HepG2 (cell line): Measurements from ENCODE around the gene WDR73. TPM values are rescaled to one million over a fixed set of nuclear protein-coding genes. Genes with fewer than 3 reads are reported as not detected.

ENCODE experiments used
- ATAC-seq: fragments of 200-7000 bp; cut with Tn5 transposase; 3 replicates; pipeline ENCODE4 v1.9.1; 2020; ENCODE audit warnings: mild to moderate bottlenecking, moderate library complexity
- BruUV-seq: library from RNA; stranded (reverse); fragments of 400-500 nt; replicated peaks from 2 replicates; lab custom pipeline; 2021; lab: Mats Ljungman, UMichigan
- CTCF ChIA-PET: fragments of 300-600 bp; formaldehyde crosslinking; extraction: SDS; loops from one replicate; lab custom pipeline; 2021; ENCODE audit warnings: low total read pairs, inconsistent platforms, low intra/inter-chr PET ratio; lab: Yijun Ruan, JAX
- POLR2A ChIA-PET: fragments of 350-600 bp; sonication (Branson Sonifier 250); formaldehyde crosslinking; loops from one replicate; lab custom pipeline; 2020; ENCODE audit warnings: antibody characterized with exemption, inconsistent platforms; lab: Yijun Ruan, JAX
- DNase-seq: peaks from one replicate; pipeline ENCODE4 v3.0.0-alpha.2; 2015; ENCODE audit warnings: low spot score
- FAIRE-seq: peaks from 3 replicates; lab custom pipeline; 2011; peaks lifted over from hg19 to GRCh38; lab: Jason Lieb, UNC
- H2AFZ ChIP-seq: one replicate; pipeline ENCODE4 v1.6.1; 2011; ENCODE audit warnings: low read length, inconsistent platforms
- H3K27ac ChIP-seq: fragments of 300-600 bp; 3 replicates; pipeline ENCODE4 v1.8.0; 2011; ENCODE audit warnings: mixed run types, mild to moderate bottlenecking, mixed read lengths, low read length, inconsistent platforms; ENCODE audit not compliant: insufficient read depth; ENCODE audit errors: extremely low read length
- H3K27me3 ChIP-seq, 2 experiments: fragments of 200-600 bp in 1 of 2; 2 replicates in 1 of 2; 3 replicates in 1 of 2; pipeline versions ENCODE4 v1.6.0 to v1.8.0; 2011; ENCODE audit warnings: low read length in 2 of 2, mild to moderate bottlenecking in 2 of 2, moderate library complexity in 2 of 2, inconsistent platforms in 1 of 2; ENCODE audit not compliant: insufficient read depth in 2 of 2, control insufficient read depth in 1 of 2
- H3K36me3 ChIP-seq, 2 experiments: fragments of 200-600 bp in 1 of 2; replicated peaks in 1 of 2; 2 replicates in 1 of 2; 3 replicates in 1 of 2; pipeline versions ENCODE4 v1.5.1 to v1.8.0; 2011; ENCODE audit warnings: low read length in 2 of 2, inconsistent platforms in 1 of 2; ENCODE audit not compliant: insufficient read depth in 2 of 2, control insufficient read depth in 1 of 2
- H3K4me1 ChIP-seq: 2 replicates; pipeline ENCODE4 v1.5.1; 2012; ENCODE audit warnings: low read length, inconsistent platforms; ENCODE audit not compliant: insufficient read depth
- H3K4me2 ChIP-seq: 2 replicates; pipeline ENCODE4 v1.6.0; 2011; ENCODE audit warnings: low read depth, low read length, inconsistent platforms
- H3K4me3 ChIP-seq, 3 experiments: fragments of 200-600 bp in 1 of 3; sonication (generic), shearing (Covaris generic) in 1 of 3; replicated peaks in 1 of 3; 2 replicates each; pipeline ENCODE4 v1.5.1; 2011 to 2016; ENCODE audit warnings: low read length in 3 of 3, inconsistent platforms in 2 of 3, low read depth in 2 of 3, mild to moderate bottlenecking in 2 of 3, control low read depth in 1 of 3, mixed read lengths in 1 of 3; ENCODE audit not compliant: insufficient read depth in 1 of 3
- H3K79me2 ChIP-seq: one replicate; pipeline ENCODE4 v1.6.1; 2011; ENCODE audit warnings: low read length, inconsistent platforms; ENCODE audit not compliant: insufficient read depth
- H3K9ac ChIP-seq: 2 replicates; pipeline ENCODE4 v1.6.0; 2011; ENCODE audit warnings: mild to moderate bottlenecking, low read depth, low read length, inconsistent platforms; ENCODE audit not compliant: insufficient read depth
- H3K9me3 ChIP-seq: 2 replicates; pipeline ENCODE4 v1.5.1; 2012; ENCODE audit warnings: mild to moderate bottlenecking, low read length
- H4K20me1 ChIP-seq: 2 replicates; pipeline ENCODE4 v1.6.0; 2011; ENCODE audit warnings: inconsistent platforms, mild to moderate bottlenecking, low read length, moderate library complexity; ENCODE audit not compliant: insufficient read depth
- HOXA9 ChIP-seq: sonication (generic); formaldehyde crosslinking; IDR thresholded peaks from 2 replicates; pipeline ENCODE4 v1.8.1; 2022; ENCODE audit warnings: missing genetic modification reagents, mild to moderate bottlenecking, moderate library complexity, borderline replicate concordance
- SMARCE1 ChIP-seq: fragments of 450-650 bp; IDR thresholded peaks from 2 replicates; pipeline ENCODE4 v1.6.1; 2017; ENCODE audit warnings: borderline replicate concordance
- SRF ChIP-seq: IDR thresholded peaks from 2 replicates; pipeline ENCODE4 v1.6.1; 2011; ENCODE audit warnings: mild to moderate bottlenecking, low read depth, low read length, moderate library complexity
- ZKSCAN1 ChIP-seq: fragments of 150-350 bp; IDR thresholded peaks from 2 replicates; pipeline ENCODE4 v1.6.1; 2014; ENCODE audit warnings: low read length
- ZNF263 ChIP-seq: sonication (generic); formaldehyde crosslinking; IDR thresholded peaks from 2 replicates; pipeline ENCODE4 v1.4.0; 2020; ENCODE audit warnings: missing genetic modification reagents
- ZNF605 ChIP-seq: sonication (generic); formaldehyde crosslinking; IDR thresholded peaks from 2 replicates; pipeline ENCODE4 v1.8.0; 2022; ENCODE audit warnings: mild to moderate bottlenecking, missing genetic modification reagents
- ZNF747 ChIP-seq: sonication (generic); formaldehyde crosslinking; IDR thresholded peaks from 2 replicates; pipeline ENCODE4 v1.8.1; 2023; ENCODE audit warnings: missing genetic modification reagents, mild to moderate bottlenecking, borderline replicate concordance
- WGBS: methylation state at CpG from one replicate; pipeline ENCODE4 v1.1.6; 2017; ENCODE audit warnings: low lambda C conversion rate; 5-methylcytosine and 5-hydroxymethylcytosine counted together
- in situ Hi-C: cut with HindIII; loops from 2 replicates; pipeline ENCODE4 v1.10.0; 2017; ENCODE audit warnings: low pct_unique_long_range_greater_than_20kb; ENCODE audit not compliant: extremely low pct_ligation_motif_present
- intact Hi-C: fragments of 100-400 bp; cut with micrococcal nuclease; formaldehyde crosslinking; loops from one replicate; pipeline ENCODE4 v1.10.0; 2022; ENCODE audit not compliant: unreplicated experiment
- polyA plus RNA-seq, 8 experiments: library from polyadenylated mRNA; depleted of rRNA in 3 of 8; stranded (reverse) in 7 of 8; unstranded in 1 of 8; fragments of >200 nt; fragmentation: Illumina TruSeq in 4 of 8; extraction: Trizol in 4 of 8; gene quantifications; 2 replicates each; pipeline versions ENCODE4 v1.2.1 to v1.2.3, GENCODE V29; 2011 to 2016; ENCODE audit warnings: low read depth in 4 of 8, missing spikeins in 1 of 8, mixed read lengths in 1 of 8; ENCODE audit not compliant: insufficient read depth in 1 of 8
- total RNA-seq, 5 experiments: library from RNA; depleted of rRNA; stranded (reverse); fragments of >200 nt; fragmentation: Illumina TruSeq; extraction: Trizol; gene quantifications; 2 replicates each; pipeline ENCODE4 v1.2.3, GENCODE V29; 2016; ENCODE audit warnings: low read depth in 1 of 5

The WDR73 gene
- total and polyA plus RNA-seq, 2 of the 13 experiments (the other 11 are each of a cell fraction or from before 2014, with no cell fraction given) = 20.0 to 35.5 TPM

DNA sequence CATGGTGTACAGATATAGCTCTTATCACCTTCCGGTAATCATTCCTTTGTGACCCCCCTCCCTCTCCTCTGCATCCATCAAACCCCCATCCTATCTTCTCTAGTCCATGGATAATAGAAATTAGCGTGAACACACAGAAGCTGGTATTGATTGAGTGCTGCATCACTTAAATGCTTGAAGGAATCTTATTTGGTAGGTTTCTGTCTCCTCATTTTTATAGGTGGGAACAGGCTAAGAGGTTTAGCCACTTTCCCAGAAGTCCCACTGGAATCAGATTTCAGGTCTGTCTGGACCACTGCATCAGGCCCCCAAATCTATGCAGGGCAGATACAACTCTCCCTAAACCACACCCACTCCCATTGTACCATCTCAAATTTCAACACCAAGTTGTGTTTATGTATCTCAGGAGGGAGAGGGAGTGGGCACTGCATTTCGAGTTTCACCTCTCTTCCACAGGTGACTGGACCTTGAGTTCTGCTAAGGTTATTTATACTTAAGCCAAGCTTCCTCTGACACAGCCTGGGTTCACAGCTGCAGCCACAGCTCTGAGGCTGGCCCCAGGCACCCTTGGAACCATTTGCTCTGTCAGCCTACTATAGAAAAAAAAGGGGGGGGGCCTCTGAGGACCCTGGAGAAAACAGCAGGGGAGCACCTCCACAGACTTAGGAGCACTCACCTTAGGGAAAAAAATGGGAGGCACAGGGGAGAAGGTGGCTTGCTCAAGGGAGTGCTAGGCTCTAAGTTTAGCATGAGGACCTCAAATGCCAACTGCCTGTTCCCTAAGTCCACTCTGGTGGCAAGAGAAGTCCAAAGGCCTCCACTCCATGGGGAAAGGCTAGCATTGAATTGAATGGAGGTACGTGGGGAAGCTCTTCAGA lies 6.1 kb upstream of the WDR73 start:
- no peak overlapping the region for H3K4me3 ChIP-seq
- H3K79me2 ChIP-seq = no peaks in the 10 kb centered on the region
- ATAC-seq (no peak), DNase-seq (no peak), FAIRE-seq (no peak)
- no peak overlapping the region for H3K4me2 ChIP-seq
- POLR2A ChIA-PET = interaction anchor here (0.6 to 2.6 kb wide), 6 partner anchors 26 to 159 kb away, joined by 3 to 9 read pairs (median 5); partner anchors contain the start of genes SEC11A and ZSCAN2
- intact Hi-C loops = loop anchor here (2.0 to 10.0 kb wide), 3 partner anchors 57 to 269 kb away; partner anchors contain the start of genes ALPK3 and SEC11A
- H3K27ac ChIP-seq = no peak overlapping the region
- WGBS = 72% methylated on average over 4 of the region's 4 CpGs
- BruUV-seq = no TSS peak
- H3K36me3 ChIP-seq = no peaks in the 10 kb centered on the region
- H3K9me3 ChIP-seq = no peaks in the 10 kb centered on the region
- no peak overlapping the region for H3K9ac ChIP-seq
- peaks cover 44% of the 10 kb centered on the region for H3K4me1 ChIP-seq
- no peaks in the 10 kb centered on the region for H3K27me3 ChIP-seq
- no peak overlapping the region for H2AFZ ChIP-seq
- in situ Hi-C loops = loop anchor here (5.0 to 10.0 kb wide), 2 partner anchors 73 to 265 kb away; no protein-coding TSS in a partner anchor
- CTCF ChIA-PET = no interaction called here
- TF ChIP-seq SRF = no peak
- peak; percentile 79 for TF ChIP-seq ZNF263 (CRISPR knock-in tag)
- H4K20me1 ChIP-seq = no peaks in the 10 kb centered on the region

DNA sequence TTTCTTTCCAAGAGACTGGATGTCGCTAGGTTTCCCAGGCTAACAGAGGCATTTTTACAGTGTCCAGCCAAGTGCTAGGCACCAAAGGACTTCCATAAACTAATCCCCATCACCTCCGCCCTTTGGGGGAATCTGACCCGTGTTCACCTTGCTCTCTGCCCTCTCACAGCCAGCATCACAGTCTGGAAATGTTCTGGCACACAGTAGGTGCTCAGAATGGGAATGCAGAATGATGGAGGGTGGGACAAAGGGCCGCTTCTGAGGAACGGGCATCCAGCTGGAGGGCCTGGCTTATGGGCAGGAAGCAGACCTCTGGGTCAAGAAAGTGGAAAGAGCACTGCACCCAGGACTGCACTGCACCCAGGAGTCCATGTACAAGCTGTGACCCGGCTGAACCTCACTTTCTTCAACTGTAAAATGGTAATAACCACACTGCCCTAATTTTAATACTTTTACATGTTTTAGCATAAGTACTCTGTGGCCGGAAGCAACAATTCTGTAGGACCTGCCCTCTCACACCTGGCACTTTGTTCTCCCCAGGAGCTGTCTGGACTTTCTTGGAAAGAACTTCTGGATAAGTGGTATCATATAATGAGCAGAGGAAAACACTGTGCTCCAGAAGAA lies 4.8 kb upstream of the WDR73 start:
- no peak for ATAC-seq
- CTCF ChIA-PET = interaction anchor here (1.2 to 2.4 kb wide), 2 partner anchors 59 to 71 kb away, joined by 4 to 34 read pairs; partner anchors contain the start of gene ZSCAN2
- H3K36me3 ChIP-seq = no peaks in the 10 kb centered on the region
- H3K4me2 ChIP-seq = peak overlapping the region; percentile 87
- 42% methylated on average over 6 of the region's 7 CpGs for WGBS
- H3K79me2 ChIP-seq = no peaks in the 10 kb centered on the region
- H3K9me3 ChIP-seq = no peaks in the 10 kb centered on the region
- peaks cover 49% of the 10 kb centered on the region for H3K4me1 ChIP-seq
- no peak for FAIRE-seq
- POLR2A ChIA-PET = interaction anchor here (0.7 to 2.6 kb wide), 12 partner anchors 16 to 1016 kb away, joined by 3 to 11 read pairs (median 4); partner anchors contain the start of genes SEC11A and ZSCAN2
- H4K20me1 ChIP-seq = no peaks in the 10 kb centered on the region
- intact Hi-C loops (loop anchor here (1.0 to 10.0 kb wide), 5 partner anchors 58 to 270 kb away; partner anchors contain the start of genes ALPK3 and SEC11A), in situ Hi-C loops (loop anchor here (5.0 to 10.0 kb wide), 2 partner anchors 72 to 266 kb away; no protein-coding TSS in a partner anchor)
- H3K9ac ChIP-seq = peak overlapping the region; percentile 74
- no peaks in the 10 kb centered on the region; a peak in 1 of 5 replicates for H3K27me3 ChIP-seq
- H3K27ac ChIP-seq = peak overlapping the region; percentile 78
- peak overlapping the region; percentile 76 for H2AFZ ChIP-seq
- BruUV-seq = TSS peak; percentile 35
- H3K4me3 ChIP-seq = peak overlapping the region; percentile 48 to 73 (median 57)
- DNase-seq = no peak
- TF ChIP-seq HOXA9 = 0 out of 2 replicates have a peak, but pooled peaks have one; percentile 23
- no peak for TF ChIP-seq ZNF747 (CRISPR knock-in tag)
- no peak for TF ChIP-seq SMARCE1
- TF ChIP-seq ZNF605 = 0 out of 2 replicates have a peak, but pooled peaks have one; percentile 38
- peak; percentile 76 for TF ChIP-seq ZKSCAN1
